ENCODE data around the gene TET2. TPM values are rescaled to one million over a fixed set of nuclear protein-coding genes. Genes with fewer than 3 reads are reported as not detected.
A peak's percentile ranks its signal among the peaks of the same experiment; 100 is the strongest.

The TET2 gene
- polyA plus RNA-seq, 3 donors = 22.6 to 47.1 (median 42.5) TPM

DNA sequence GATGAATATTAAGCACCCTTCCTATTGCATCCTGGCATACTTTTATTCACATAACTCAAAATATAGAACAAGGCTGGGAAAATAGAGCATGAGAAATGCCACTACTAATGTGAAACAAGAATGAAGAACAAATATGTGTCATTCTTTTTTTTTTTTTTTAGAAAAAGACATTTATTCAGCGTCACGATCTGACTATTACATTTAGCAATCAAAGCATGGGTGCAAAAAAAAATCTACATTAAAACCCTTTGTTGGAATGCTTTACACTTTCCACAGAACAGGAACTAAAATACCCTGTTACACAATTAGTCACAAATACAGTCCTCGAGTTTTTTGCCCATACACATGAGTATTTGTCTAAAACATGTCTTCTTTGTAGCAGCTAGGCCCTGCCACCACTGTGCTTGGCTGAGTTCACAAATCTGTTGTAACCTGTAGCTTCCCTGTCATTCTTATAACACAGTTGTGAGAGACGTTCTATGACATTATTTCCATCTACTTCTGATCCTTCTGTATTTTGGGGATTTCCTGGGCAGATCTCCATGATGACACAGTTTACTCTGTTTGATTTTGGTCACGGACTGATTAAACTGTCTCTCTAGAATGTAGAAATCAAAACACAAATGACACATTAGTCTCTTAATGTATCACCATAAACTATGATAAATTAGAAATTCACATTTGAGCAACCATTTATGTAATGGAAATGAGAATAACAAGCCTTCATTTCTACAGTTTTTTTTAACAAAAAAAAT lies 9.4 kb upstream of the TET2 start:
- Histone ChIP-seq H3K9ac (ENCODE audit: insufficient read depth, low read length, poor library complexity, severe bottlenecking) (peak overlapping the region; percentile 43), H3K79me2 (ENCODE audit: insufficient read depth, low read length) (peaks cover 20% of the 10 kb centered on the region), H4K20me1 (ENCODE audit: insufficient read depth, low read length) (no peaks in the 10 kb centered on the region), H3K27me3 (ENCODE audit: control insufficient read depth in 2 of 2, insufficient read depth in 2 of 2, low read length in 2 of 2) (no peaks in the 10 kb centered on the region), H3K27ac (ENCODE audit: low read depth in 1 of 2, low read length in 2 of 2) (peak overlapping the region; percentile 62 to 86), H3K9me3 (replicated peaks in 1 of 2; ENCODE audit: control insufficient read depth in 1 of 2, insufficient read depth in 1 of 2, low read length in 2 of 2) (no peaks in the 10 kb centered on the region), H3K4me2 (replicated peaks; ENCODE audit: extremely low read depth, low read length, poor library complexity, severe bottlenecking) (peak overlapping the region; percentile 64), H3K36me3 (replicated peaks in 1 of 2; ENCODE audit: control insufficient read depth in 1 of 2, insufficient read depth in 2 of 2, low read length in 2 of 2) (no peaks in the 10 kb centered on the region), H3K4me3 (replicated peaks in 1 of 3; ENCODE audit: low read depth in 2 of 3, low read length in 3 of 3) (peak overlapping the region in 1 of 3 experiments; percentile 24), H2AFZ (ENCODE audit: insufficient read depth, low read depth, low read length, poor library complexity, severe bottlenecking) (no peak overlapping the region), H3K4me1 (ENCODE audit: control insufficient read depth in 1 of 2, insufficient read depth in 2 of 2, low read length in 2 of 2) (peaks cover 55% of the 10 kb centered on the region in 2 donors)
- 0% methylated on average over 1 of the region's 5 CpGs for WGBS (ENCODE audit: insufficient coverage)
- H3K27me3 Mint-ChIP-seq (ENCODE audit: low read depth in 3 of 3) = no peaks in the 10 kb centered on the region
- no peak overlapping the region for H3K27ac Mint-ChIP-seq
- TF ChIP-seq, protein P1, sequence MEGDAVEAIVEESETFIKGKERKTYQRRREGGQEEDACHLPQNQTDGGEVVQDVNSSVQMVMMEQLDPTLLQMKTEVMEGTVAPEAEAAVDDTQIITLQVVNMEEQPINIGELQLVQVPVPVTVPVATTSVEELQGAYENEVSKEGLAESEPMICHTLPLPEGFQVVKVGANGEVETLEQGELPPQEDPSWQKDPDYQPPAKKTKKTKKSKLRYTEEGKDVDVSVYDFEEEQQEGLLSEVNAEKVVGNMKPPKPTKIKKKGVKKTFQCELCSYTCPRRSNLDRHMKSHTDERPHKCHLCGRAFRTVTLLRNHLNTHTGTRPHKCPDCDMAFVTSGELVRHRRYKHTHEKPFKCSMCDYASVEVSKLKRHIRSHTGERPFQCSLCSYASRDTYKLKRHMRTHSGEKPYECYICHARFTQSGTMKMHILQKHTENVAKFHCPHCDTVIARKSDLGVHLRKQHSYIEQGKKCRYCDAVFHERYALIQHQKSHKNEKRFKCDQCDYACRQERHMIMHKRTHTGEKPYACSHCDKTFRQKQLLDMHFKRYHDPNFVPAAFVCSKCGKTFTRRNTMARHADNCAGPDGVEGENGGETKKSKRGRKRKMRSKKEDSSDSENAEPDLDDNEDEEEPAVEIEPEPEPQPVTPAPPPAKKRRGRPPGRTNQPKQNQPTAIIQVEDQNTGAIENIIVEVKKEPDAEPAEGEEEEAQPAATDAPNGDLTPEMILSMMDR (IDR thresholded peaks at IDR 0.05) = no peak
- peaks cover 40% of the 10 kb centered on the region for H3K4me1 Mint-ChIP-seq
- H3K9me3 Mint-ChIP-seq = peaks cover 0 to 2% (median 0%) of the 10 kb centered on the region in 7 donors
- intact Hi-C loops (cut with micrococcal nuclease) = no loop called here
- H3K36me3 Mint-ChIP-seq = peaks cover 1 to 7% of the 10 kb centered on the region in 2 donors
- H3K4me3 Mint-ChIP-seq = no peak overlapping the region
- peak; percentile 82 to 93 (median 88) for DNase-seq

DNA sequence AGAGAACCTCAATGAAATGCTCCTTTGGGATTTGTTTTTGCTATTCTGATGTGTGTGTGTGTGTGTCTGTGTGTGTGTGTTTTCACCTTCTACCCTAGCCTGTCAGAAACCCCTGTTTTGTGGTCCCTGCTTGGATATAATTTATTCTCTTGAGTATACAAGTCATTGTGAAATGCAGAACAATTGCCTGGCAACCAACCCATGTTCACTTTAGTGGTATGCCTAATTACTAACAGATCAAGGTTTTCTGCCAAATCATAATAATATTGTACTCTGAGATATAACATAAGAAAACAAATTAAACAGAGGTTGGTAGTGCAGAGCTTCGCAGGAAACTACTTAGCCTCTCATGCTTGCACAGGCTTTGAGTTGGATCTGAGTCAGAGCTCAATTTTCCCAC lies 7.0 kb upstream of the TET2 start:
- WGBS (ENCODE audit: insufficient coverage) = no CpG with 5 or more reads among the region's 1 CpG
- H4K20me1 ChIP-seq (ENCODE audit: insufficient read depth, low read length) = no peaks in the 10 kb centered on the region
- no peak overlapping the region for H3K4me3 ChIP-seq (replicated peaks in 1 of 3; ENCODE audit: low read depth in 2 of 3, low read length in 3 of 3)
- Mint-ChIP-seq H3K9me3 (peaks cover 0 to 2% (median 0%) of the 10 kb centered on the region in 7 donors), H3K27ac (peak overlapping the region in 5 of 7 donors; percentile 13 to 75 (median 64)), H3K27me3 (ENCODE audit: low read depth in 3 of 3) (peaks cover 0 to 2% (median 0%) of the 10 kb centered on the region in 3 donors), H3K4me1 (peaks cover 54% of the 10 kb centered on the region), H3K4me3 (no peak overlapping the region), H3K36me3 (peaks cover 5 to 13% of the 10 kb centered on the region in 2 donors)
- no peak overlapping the region for H2AFZ ChIP-seq (ENCODE audit: insufficient read depth, low read depth, low read length, poor library complexity, severe bottlenecking)
- H3K4me2 ChIP-seq (replicated peaks; ENCODE audit: extremely low read depth, low read length, poor library complexity, severe bottlenecking) = no peak overlapping the region
- peaks cover 36% of the 10 kb centered on the region for H3K79me2 ChIP-seq (ENCODE audit: insufficient read depth, low read length)
- no peaks in the 10 kb centered on the region for H3K9me3 ChIP-seq (replicated peaks in 1 of 2; ENCODE audit: control insufficient read depth in 1 of 2, insufficient read depth in 1 of 2, low read length in 2 of 2)
- intact Hi-C loops (cut with micrococcal nuclease) = loop anchor here (10.0 kb wide), 2 partner anchors 55 to 335 kb away; partner anchors contain the start of gene PPA2 (in 1 of the 2)
- DNase-seq = no peak
- H3K4me1 ChIP-seq (ENCODE audit: control insufficient read depth in 1 of 2, insufficient read depth in 2 of 2, low read length in 2 of 2) = peaks cover 69 to 75% of the 10 kb centered on the region in 2 donors
- no peak overlapping the region for H3K9ac ChIP-seq (ENCODE audit: insufficient read depth, low read length, poor library complexity, severe bottlenecking)
- H3K27ac ChIP-seq (ENCODE audit: low read depth in 1 of 2, low read length in 2 of 2) = peak overlapping the region in 1 of 2 donors; percentile 56
- TF ChIP-seq, protein P1 (IDR thresholded peaks at IDR 0.05) = no peak
- H3K36me3 ChIP-seq (replicated peaks in 1 of 2; ENCODE audit: control insufficient read depth in 1 of 2, insufficient read depth in 2 of 2, low read length in 2 of 2) = no peaks in the 10 kb centered on the region
- no peaks in the 10 kb centered on the region for H3K27me3 ChIP-seq (ENCODE audit: control insufficient read depth in 2 of 2, insufficient read depth in 2 of 2, low read length in 2 of 2)

Measured in CD14-positive monocyte (primary cell).